RWPE2 (cell line): ENCODE data around the gene EMC9.

Source experiments
- ATAC-seq: fragments of 200-7000 bp; cut with Tn5 transposase; 3 replicates; pipeline ENCODE4 v1.9.1; 2021; ENCODE audit warnings: low read depth
- DNase-seq: peaks from one replicate; pipeline ENCODE4 v3.0.0-alpha.2; 2020; ENCODE audit warnings: low spot score
- H3K27ac ChIP-seq: fragments of 450-650 bp; 2 replicates; pipeline ENCODE4 v1.5.1; 2017; ENCODE audit warnings: mild to moderate bottlenecking; ENCODE audit not compliant: poor library complexity, severe bottlenecking
- H3K27me3 ChIP-seq: fragments of 250-450 bp; sonication (Bioruptor Pico); 2 replicates; pipeline ENCODE4 v1.5.1; 2021; ENCODE audit warnings: mild to moderate bottlenecking, moderate library complexity; ENCODE audit not compliant: insufficient read depth, poor library complexity, severe bottlenecking
- H3K36me3 ChIP-seq: fragments of 250-450 bp; sonication (Bioruptor Pico); 2 replicates; pipeline ENCODE4 v1.5.1; 2020; ENCODE audit warnings: low read depth, mild to moderate bottlenecking, moderate library complexity
- H3K4me1 ChIP-seq: fragments of 250-450 bp; sonication (Bioruptor Pico); 2 replicates; pipeline ENCODE4 v1.5.1; 2021; ENCODE audit warnings: mild to moderate bottlenecking, moderate library complexity; ENCODE audit not compliant: insufficient read depth, poor library complexity, severe bottlenecking
- H3K4me3 ChIP-seq: fragments of 250-450 bp; sonication (Bioruptor Pico); 2 replicates; pipeline ENCODE4 v1.5.1; 2021; ENCODE audit warnings: mild to moderate bottlenecking, moderate library complexity; ENCODE audit not compliant: severe bottlenecking
- H3K9me3 ChIP-seq: fragments of 250-450 bp; sonication (Bioruptor Pico); 2 replicates; pipeline ENCODE4 v1.5.1; 2021; ENCODE audit warnings: mild to moderate bottlenecking, moderate library complexity; ENCODE audit not compliant: severe bottlenecking
- CTCF ChIP-seq: fragments of 450-650 bp; IDR thresholded peaks from one replicate; pipeline ENCODE4 v1.5.1; 2017; ENCODE audit warnings: mild to moderate bottlenecking, moderate library complexity; ENCODE audit not compliant: poor library complexity, severe bottlenecking

The EMC9 gene

DNA sequence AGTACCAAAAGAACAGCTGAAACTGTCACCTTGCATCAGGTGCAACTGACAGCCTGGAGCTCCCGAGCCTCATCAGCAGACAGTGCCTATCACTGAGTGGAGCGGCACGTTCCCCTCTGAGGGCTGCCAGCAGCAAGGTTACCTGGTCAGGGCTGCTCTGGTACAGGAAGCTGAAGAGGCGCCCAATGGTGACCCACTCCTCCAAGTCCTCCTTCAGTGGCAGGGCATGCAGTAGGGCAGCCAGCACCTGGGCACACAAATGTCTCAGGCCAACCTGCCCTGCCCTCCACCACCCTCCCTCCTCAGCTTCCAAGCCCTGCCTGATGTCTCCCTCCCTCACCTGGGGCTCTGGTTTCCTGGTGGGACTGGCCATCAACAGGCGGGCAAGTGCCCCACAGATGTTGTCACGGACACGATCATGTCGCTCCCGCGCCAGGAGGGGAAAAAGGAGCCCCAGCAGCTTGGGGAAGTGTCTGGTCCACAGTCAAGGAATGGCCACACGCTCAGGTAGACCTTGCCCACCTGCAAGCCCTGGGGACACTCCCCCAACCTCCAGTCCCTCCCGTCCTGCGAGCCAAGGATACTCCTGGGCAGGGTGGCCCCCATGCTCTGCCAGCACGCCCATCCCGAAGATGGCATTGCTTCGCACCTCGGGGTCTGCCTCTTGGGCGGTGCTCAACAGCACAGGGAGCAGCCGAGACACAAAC, 40.1 kb upstream of the EMC9 start:
- no peaks in the 10 kb centered on the region for H3K27me3 ChIP-seq
- no peak overlapping the region for H3K27ac ChIP-seq
- DNase-seq (peak; percentile 68), ATAC-seq (no peak; the same call in 2 of the 3 replicates)
- no peaks in the 10 kb centered on the region for H3K9me3 ChIP-seq
- H3K4me3 ChIP-seq: no peak overlapping the region
- peaks cover 67% of the 10 kb centered on the region for H3K36me3 ChIP-seq
- TF ChIP-seq CTCF: no peak
- H3K4me1 ChIP-seq: no peaks in the 10 kb centered on the region

GRCh38 chr14:24179961-24180796, 38.8 kb upstream of the EMC9 start:
- no peak for TF ChIP-seq CTCF
- Histone ChIP-seq H3K4me3 (no peak overlapping the region), H3K36me3 (peaks cover 54% of the 10 kb centered on the region), H3K4me1 (no peaks in the 10 kb centered on the region), H3K9me3 (no peaks in the 10 kb centered on the region), H3K27me3 (no peaks in the 10 kb centered on the region), H3K27ac (no peak overlapping the region)
- peak; percentile 8; the same call in 2 of the 3 replicates for ATAC-seq
- DNase-seq: peak; percentile 63

DNA sequence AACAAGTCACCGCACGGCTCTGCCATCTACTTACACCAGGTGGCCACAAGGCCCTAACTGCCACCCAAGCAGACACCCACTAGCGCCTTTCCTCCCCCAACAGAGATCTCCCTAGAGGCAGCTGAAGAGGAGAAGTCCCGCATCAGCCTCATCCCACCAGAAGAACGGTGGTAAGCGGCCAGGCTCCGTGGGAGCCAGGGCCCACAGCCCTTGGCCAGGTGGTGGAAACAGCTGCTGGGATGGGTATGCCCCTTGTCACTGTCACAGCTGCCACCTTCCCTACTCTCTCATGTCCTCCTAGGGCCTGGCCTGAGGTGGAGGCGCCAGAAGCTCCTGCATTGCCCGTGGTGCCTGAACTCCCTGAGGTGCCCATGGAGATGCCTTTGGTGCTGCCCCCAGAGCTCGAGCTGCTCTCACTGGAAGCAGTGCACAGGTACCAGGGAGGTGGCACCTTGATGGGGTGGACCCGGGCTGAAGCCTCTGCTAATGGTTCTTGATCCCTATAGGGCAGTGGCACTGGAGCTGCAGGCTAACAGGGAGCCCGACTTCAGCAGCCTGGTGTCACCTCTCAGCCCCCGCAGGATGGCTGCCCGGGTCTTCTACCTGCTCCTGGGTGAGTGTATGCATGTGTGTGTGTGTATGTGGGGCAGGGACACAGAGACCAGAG, 38.0 kb upstream of the EMC9 start:
- no peaks in the 10 kb centered on the region for H3K4me1 ChIP-seq
- DNase-seq (peak; percentile 62), ATAC-seq (no peak; the same call in 2 of the 3 replicates)
- no peak for TF ChIP-seq CTCF
- H3K27ac ChIP-seq: no peak overlapping the region
- H3K27me3 ChIP-seq: no peaks in the 10 kb centered on the region
- H3K36me3 ChIP-seq: peaks cover 46% of the 10 kb centered on the region
- no peak overlapping the region for H3K4me3 ChIP-seq
- H3K9me3 ChIP-seq: no peaks in the 10 kb centered on the region

GRCh38 chr14:24178399-24179178, 37.2 kb upstream of the EMC9 start:
- no peaks in the 10 kb centered on the region for H3K27me3 ChIP-seq
- TF ChIP-seq CTCF: no peak
- H3K9me3 ChIP-seq: no peaks in the 10 kb centered on the region
- H3K4me3 ChIP-seq: no peak overlapping the region
- DNase-seq: peak; percentile 59
- peaks cover 41% of the 10 kb centered on the region for H3K36me3 ChIP-seq
- H3K27ac ChIP-seq: no peak overlapping the region
- no peaks in the 10 kb centered on the region for H3K4me1 ChIP-seq
- no peak for ATAC-seq
